DND-41 (cell line): ENCODE measurements around the gene NEGR1.

ENCODE experiments used
- ATAC-seq: fragments of 200-7000 bp; cut with Tn5 transposase; 3 replicates; pipeline ENCODE4 v1.9.1; 2021; ENCODE audit warnings: low read depth; ENCODE audit not compliant: insufficient read depth
- DNase-seq: peaks from one replicate; pipeline ENCODE4 v3.0.0-alpha.2; 2020
- H2AFZ ChIP-seq: 2 replicates; pipeline ENCODE4 v1.6.0; 2012; ENCODE audit warnings: low read depth, low read length
- H3K27ac ChIP-seq: 2 replicates; pipeline ENCODE4 v1.5.1; 2012; ENCODE audit warnings: low read length, inconsistent platforms
- H3K27me3 ChIP-seq: fragments of 200-600 bp; sonication (generic); 2 replicates; pipeline ENCODE4 v1.6.0; 2012; ENCODE audit warnings: low read length, mild to moderate bottlenecking, inconsistent platforms; ENCODE audit not compliant: insufficient read depth, poor library complexity
- H3K36me3 ChIP-seq: 2 replicates; pipeline ENCODE4 v1.5.1; 2012; ENCODE audit warnings: low read length, inconsistent platforms; ENCODE audit not compliant: insufficient read depth
- H3K4me1 ChIP-seq: 2 replicates; pipeline ENCODE4 v1.5.1; 2012; ENCODE audit warnings: mild to moderate bottlenecking, low read length; ENCODE audit not compliant: insufficient read depth
- H3K4me2 ChIP-seq: 2 replicates; pipeline ENCODE4 v1.6.0; 2012; ENCODE audit warnings: mild to moderate bottlenecking, moderate library complexity, low read length, inconsistent platforms; ENCODE audit not compliant: insufficient read depth
- H3K4me3 ChIP-seq, 2 experiments: fragments of 200-600 bp in 1 of 2; shearing (Covaris generic) in 1 of 2; 2 replicates each; pipeline ENCODE4 v1.5.1; 2012 to 2016; ENCODE audit warnings: inconsistent platforms in 2 of 2, low read length in 2 of 2, mild to moderate bottlenecking in 2 of 2, low read depth in 1 of 2, moderate library complexity in 1 of 2
- H3K79me2 ChIP-seq: 2 replicates; pipeline ENCODE4 v1.6.0; 2012; ENCODE audit warnings: low read length, inconsistent platforms; ENCODE audit not compliant: insufficient read depth
- H3K9ac ChIP-seq: 2 replicates; pipeline ENCODE4 v1.6.0; 2012; ENCODE audit warnings: low read depth, mild to moderate bottlenecking, inconsistent platforms, low read length, moderate library complexity
- H3K9me3 ChIP-seq: 2 replicates; pipeline ENCODE4 v1.5.1; 2012; ENCODE audit warnings: low read length, moderate library complexity, mild to moderate bottlenecking, inconsistent platforms; ENCODE audit not compliant: insufficient read depth, severe bottlenecking
- H4K20me1 ChIP-seq: 2 replicates; pipeline ENCODE4 v1.6.0; 2012; ENCODE audit warnings: low read length; ENCODE audit not compliant: insufficient read depth
- CTCF ChIP-seq: IDR thresholded peaks from 2 replicates; pipeline ENCODE4 v1.5.1; 2012; ENCODE audit warnings: borderline replicate concordance, low read length, moderate library complexity, mild to moderate bottlenecking; ENCODE audit not compliant: poor library complexity, severe bottlenecking; ENCODE audit errors: extremely low read depth
- EZH2 ChIP-seq: IDR thresholded peaks from 3 replicates; pipeline ENCODE4 v1.6.1; 2012; ENCODE audit warnings: borderline replicate concordance, low read depth, mild to moderate bottlenecking, moderate library complexity, low read length, inconsistent platforms; ENCODE audit not compliant: severe bottlenecking

Gene NEGR1

GRCh38 chr1:72009173-72010093 lies 272.9 kb downstream of the NEGR1 start:
- H3K79me2 ChIP-seq: no peaks in the 10 kb centered on the region
- peak overlapping the region; percentile 38 for H3K27ac ChIP-seq
- DNase-seq (no peak), ATAC-seq (no peak)
- no peaks in the 10 kb centered on the region for H3K9me3 ChIP-seq
- no peak overlapping the region; a peak in 1 of 4 replicates for H3K4me3 ChIP-seq
- H3K4me1 ChIP-seq: peaks cover 18% of the 10 kb centered on the region
- no peaks in the 10 kb centered on the region for H3K36me3 ChIP-seq
- no peaks in the 10 kb centered on the region for H3K27me3 ChIP-seq
- no peaks in the 10 kb centered on the region for H4K20me1 ChIP-seq
- no peak overlapping the region for H2AFZ ChIP-seq
- peak overlapping the region; percentile 45; the same call in 1 of the 2 replicates for H3K4me2 ChIP-seq
- TF ChIP-seq CTCF (no peak), EZH2 (no peak)
- no peak overlapping the region for H3K9ac ChIP-seq

- H3K27ac ChIP-seq: no peak overlapping the region
- H3K4me1 ChIP-seq: peaks cover 18% of the 10 kb centered on the region
- no peak overlapping the region for H2AFZ ChIP-seq
- TF ChIP-seq CTCF: no peak
- no peak for TF ChIP-seq EZH2
- DNase-seq (no peak), ATAC-seq (no peak)
- no peak overlapping the region for H3K9ac ChIP-seq
- H3K9me3 ChIP-seq: no peaks in the 10 kb centered on the region
- no peaks in the 10 kb centered on the region for H3K36me3 ChIP-seq
- H3K27me3 ChIP-seq: no peaks in the 10 kb centered on the region
- H3K4me3 ChIP-seq: no peak overlapping the region
- H3K79me2 ChIP-seq: no peaks in the 10 kb centered on the region
- H3K4me2 ChIP-seq: no peak overlapping the region
- H4K20me1 ChIP-seq: no peaks in the 10 kb centered on the region
These were observed 275.0 kb downstream of the NEGR1 start for GRCh38 chr1:72007312-72007711.

- DNase-seq (no peak), ATAC-seq (no peak)
- Histone ChIP-seq H3K4me1 (peaks cover 18% of the 10 kb centered on the region), H3K9ac (no peak overlapping the region), H3K9me3 (no peaks in the 10 kb centered on the region), H3K4me2 (no peak overlapping the region), H3K79me2 (no peaks in the 10 kb centered on the region), H3K4me3 (no peak overlapping the region), H3K36me3 (no peaks in the 10 kb centered on the region), H2AFZ (no peak overlapping the region), H4K20me1 (no peaks in the 10 kb centered on the region), H3K27ac (no peak overlapping the region), H3K27me3 (no peaks in the 10 kb centered on the region)
- TF ChIP-seq EZH2 (no peak), CTCF (no peak)
These were observed 276.2 kb downstream of the NEGR1 start for GRCh38 chr1:72006092-72006491.
